Posterior vena cava (tissue), 2 donors: ENCODE measurements around the gene WDFY4. TPM values are rescaled to one million over a fixed set of nuclear protein-coding genes. Genes with fewer than 3 reads are reported as not detected.

ENCODE experiments used
- DNase-seq: peaks from one replicate; pipeline ENCODE4 v3.0.0-alpha.2; 2020; ENCODE audit warnings: low spot score
- intact Hi-C, 2 donors: fragments of 100-400 bp; cut with DNase I; formaldehyde crosslinking; loops; one replicate each; pipeline versions ENCODE4 v1.14.1 to v1.14.2; 2022 to 2023
- total RNA-seq, 2 donors: library from RNA; stranded (reverse); fragmentation: NEBNext Ultra II Directional; extraction: Animal tissue kit (Norgen Biotek cat#: 25700); gene quantifications; one replicate each; pipeline ENCODE4 v1.2.1, GENCODE V29; 2021
- donor health status: DM: yes; HTN: yes; CAD: no.
- donor health status: DM: yes; HTN: yes; CAD: no.

The WDFY4 gene
- total RNA-seq, 2 donors from 2014 or later, result 6.8 to 13.2 TPM

- intact Hi-C loops, result no loop called here
- no peak for DNase-seq
Observed at GRCh38 chr10:48678041-48678440, 6.6 kb upstream of the WDFY4 start.

- no peak for DNase-seq
- intact Hi-C loops, result no loop called here
Observed at GRCh38 chr10:48681740-48682139, 2.9 kb upstream of the WDFY4 start.

GRCh38 chr10:48682265-48682664 lies 2.4 kb upstream of the WDFY4 start:
- intact Hi-C loops, result no loop called here
- no peak for DNase-seq

- DNase-seq, result no peak
- intact Hi-C loops, result no loop called here
Observed at GRCh38 chr10:48683424-48683823, 1.2 kb upstream of the WDFY4 start.

GRCh38 chr10:48683868-48684267 lies 805 bp upstream of the WDFY4 start:
- intact Hi-C loops, result no loop called here

GRCh38 chr10:48684463-48684791 lies 246 bp upstream of the WDFY4 start:
- no peak for DNase-seq
- intact Hi-C loops, result no loop called here

More at GRCh38 chr10:48683868-48684267, 805 bp upstream of the WDFY4 start:
- no peak for DNase-seq

- no peak for DNase-seq
- intact Hi-C loops, result no loop called here
Observed at GRCh38 chr10:48685731-48686130, 1.1 kb downstream of the WDFY4 start.

- intact Hi-C loops, result no loop called here
- no peak for DNase-seq
Observed at GRCh38 chr10:48690791-48691660, 6.4 kb downstream of the WDFY4 start.

- intact Hi-C loops, result no loop called here
Observed at GRCh38 chr10:48691812-48692528, 7.3 kb downstream of the WDFY4 start.

GRCh38 chr10:48692748-48693147 lies 8.1 kb downstream of the WDFY4 start:
- no peak for DNase-seq
- intact Hi-C loops, result no loop called here

More at GRCh38 chr10:48691812-48692528, 7.3 kb downstream of the WDFY4 start:
- no peak for DNase-seq

- DNase-seq, result no peak
- intact Hi-C loops, result no loop called here
Observed at GRCh38 chr10:48693206-48693605, 8.5 kb downstream of the WDFY4 start.

- intact Hi-C loops, result no loop called here
- DNase-seq, result no peak
Observed at GRCh38 chr10:48694371-48695030, 9.8 kb downstream of the WDFY4 start.

- intact Hi-C loops, result no loop called here
Observed at GRCh38 chr10:48695636-48696534, 11.2 kb downstream of the WDFY4 start.

GRCh38 chr10:48696535-48696873 lies 11.8 kb downstream of the WDFY4 start:
- intact Hi-C loops, result no loop called here
- DNase-seq, result no peak

More at GRCh38 chr10:48695636-48696534, 11.2 kb downstream of the WDFY4 start:
- no peak for DNase-seq

- no peak for DNase-seq
- intact Hi-C loops, result no loop called here
Observed at GRCh38 chr10:48697091-48697490, 12.4 kb downstream of the WDFY4 start.

- intact Hi-C loops, result no loop called here
- no peak for DNase-seq
Observed at GRCh38 chr10:48697821-48698764, 13.4 kb downstream of the WDFY4 start.

GRCh38 chr10:48699011-48699627 lies 14.4 kb downstream of the WDFY4 start:
- DNase-seq, result no peak
- intact Hi-C loops, result no loop called here

GRCh38 chr10:48700071-48700470 lies 15.4 kb downstream of the WDFY4 start:
- no peak for DNase-seq
- intact Hi-C loops, result no loop called here
